Adrenal gland (tissue), 5 donors: ENCODE results near the gene FMOD.

Experiments
- POLR2A ChIP-seq, 2 donors: fragments of 450-650 bp; IDR thresholded peaks; one replicate each; pipeline ENCODE4 v1.6.1; 2017; ENCODE audit warnings: antibody characterized with exemption in 2 of 2, mild to moderate bottlenecking in 2 of 2, moderate library complexity in 1 of 2
- TF ChIP-seq, protein P1 (sequence below), 6 experiments: fragments of 450-650 bp in 4 of 6; fragments of 200-600 bp in 2 of 6; sonication (generic) in 1 of 6; IDR thresholded peaks; 1 replicate in 5 of 6; 2 replicates in 1 of 6; pipeline versions ENCODE4 v1.5.1 to v1.8.0; 2016 to 2021; ENCODE audit warnings: antibody characterized with exemption in 6 of 6, mild to moderate bottlenecking in 2 of 6, moderate library complexity in 1 of 6
- donor health status: DM: no; HTN: no; CAD: no.

DNA sequence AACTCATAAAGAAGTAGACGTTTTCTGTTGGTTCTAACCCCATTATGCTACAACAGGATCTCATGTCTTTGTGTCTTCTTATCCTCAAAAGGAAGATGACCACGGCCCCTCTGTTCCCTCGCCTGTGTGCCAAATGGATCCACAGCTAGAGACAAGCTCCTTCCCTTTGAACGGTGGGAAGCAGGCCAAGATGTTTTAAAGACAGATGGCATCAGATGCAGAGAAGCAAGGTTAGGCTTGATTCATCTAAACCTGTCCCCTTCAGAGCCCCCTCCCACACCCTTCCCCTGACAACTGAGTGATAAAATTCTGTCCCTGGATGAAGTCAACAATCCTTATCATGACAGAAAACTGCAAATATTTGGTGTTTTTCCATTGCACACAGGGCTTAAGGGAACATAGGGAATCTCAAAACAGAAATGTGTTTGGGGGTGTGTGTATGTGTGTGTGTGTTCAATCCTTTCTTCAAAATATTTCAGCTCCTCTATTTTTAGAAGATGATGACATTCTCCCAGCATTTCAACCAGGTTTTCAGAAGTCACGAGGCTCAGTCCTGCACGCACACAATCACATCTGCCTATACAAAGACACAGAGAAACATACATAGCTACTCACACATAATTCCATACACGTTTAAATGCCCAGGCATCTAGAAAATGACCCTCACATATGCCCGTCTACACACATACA is 27.8 kb upstream of the FMOD start:
- no peak for TF ChIP-seq POLR2A (IDR thresholded peaks at IDR 0.05)
- TF ChIP-seq, protein P1, sequence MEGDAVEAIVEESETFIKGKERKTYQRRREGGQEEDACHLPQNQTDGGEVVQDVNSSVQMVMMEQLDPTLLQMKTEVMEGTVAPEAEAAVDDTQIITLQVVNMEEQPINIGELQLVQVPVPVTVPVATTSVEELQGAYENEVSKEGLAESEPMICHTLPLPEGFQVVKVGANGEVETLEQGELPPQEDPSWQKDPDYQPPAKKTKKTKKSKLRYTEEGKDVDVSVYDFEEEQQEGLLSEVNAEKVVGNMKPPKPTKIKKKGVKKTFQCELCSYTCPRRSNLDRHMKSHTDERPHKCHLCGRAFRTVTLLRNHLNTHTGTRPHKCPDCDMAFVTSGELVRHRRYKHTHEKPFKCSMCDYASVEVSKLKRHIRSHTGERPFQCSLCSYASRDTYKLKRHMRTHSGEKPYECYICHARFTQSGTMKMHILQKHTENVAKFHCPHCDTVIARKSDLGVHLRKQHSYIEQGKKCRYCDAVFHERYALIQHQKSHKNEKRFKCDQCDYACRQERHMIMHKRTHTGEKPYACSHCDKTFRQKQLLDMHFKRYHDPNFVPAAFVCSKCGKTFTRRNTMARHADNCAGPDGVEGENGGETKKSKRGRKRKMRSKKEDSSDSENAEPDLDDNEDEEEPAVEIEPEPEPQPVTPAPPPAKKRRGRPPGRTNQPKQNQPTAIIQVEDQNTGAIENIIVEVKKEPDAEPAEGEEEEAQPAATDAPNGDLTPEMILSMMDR (IDR thresholded peaks at IDR 0.05), result no peak
